ENCODE measurements around the gene CYP3A4.

The CYP3A4 gene

DNA sequence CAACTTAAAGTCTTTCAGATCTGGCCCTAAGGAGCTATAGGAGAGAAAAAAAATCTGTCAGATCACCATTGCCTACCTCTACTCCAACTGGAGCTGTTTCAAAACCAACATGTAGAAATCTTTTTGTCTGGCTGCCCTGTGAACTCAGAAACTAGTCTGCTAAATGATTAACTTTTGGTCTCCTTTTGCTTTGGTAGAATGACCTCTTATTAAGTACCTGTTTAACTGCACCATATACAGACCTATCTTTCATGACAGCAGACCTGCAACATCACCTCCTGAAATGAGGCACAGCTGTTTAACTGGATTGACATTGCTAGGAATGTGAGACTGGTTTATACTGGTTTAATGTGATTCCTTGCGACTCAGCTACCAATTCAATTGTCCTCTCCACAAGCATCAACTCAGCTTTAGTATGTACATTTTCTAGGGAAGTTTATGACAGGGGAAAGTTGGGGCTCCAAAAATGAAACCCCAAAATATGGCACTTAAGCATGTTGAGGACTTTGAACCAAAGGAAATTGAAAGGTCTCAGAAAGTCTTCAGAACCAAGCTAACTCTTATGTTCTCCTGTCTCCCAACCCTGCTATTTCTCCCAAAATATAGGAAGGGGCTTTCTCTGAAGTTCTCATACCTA, 45.7 kb upstream of the CYP3A4 start:
- TF ChIP-seq EZH2phosphoT487 (IDR thresholded peaks at IDR 0.05; ENCODE audit: borderline replicate concordance, low read length): no peak
- TF ChIP-seq, protein P1, sequence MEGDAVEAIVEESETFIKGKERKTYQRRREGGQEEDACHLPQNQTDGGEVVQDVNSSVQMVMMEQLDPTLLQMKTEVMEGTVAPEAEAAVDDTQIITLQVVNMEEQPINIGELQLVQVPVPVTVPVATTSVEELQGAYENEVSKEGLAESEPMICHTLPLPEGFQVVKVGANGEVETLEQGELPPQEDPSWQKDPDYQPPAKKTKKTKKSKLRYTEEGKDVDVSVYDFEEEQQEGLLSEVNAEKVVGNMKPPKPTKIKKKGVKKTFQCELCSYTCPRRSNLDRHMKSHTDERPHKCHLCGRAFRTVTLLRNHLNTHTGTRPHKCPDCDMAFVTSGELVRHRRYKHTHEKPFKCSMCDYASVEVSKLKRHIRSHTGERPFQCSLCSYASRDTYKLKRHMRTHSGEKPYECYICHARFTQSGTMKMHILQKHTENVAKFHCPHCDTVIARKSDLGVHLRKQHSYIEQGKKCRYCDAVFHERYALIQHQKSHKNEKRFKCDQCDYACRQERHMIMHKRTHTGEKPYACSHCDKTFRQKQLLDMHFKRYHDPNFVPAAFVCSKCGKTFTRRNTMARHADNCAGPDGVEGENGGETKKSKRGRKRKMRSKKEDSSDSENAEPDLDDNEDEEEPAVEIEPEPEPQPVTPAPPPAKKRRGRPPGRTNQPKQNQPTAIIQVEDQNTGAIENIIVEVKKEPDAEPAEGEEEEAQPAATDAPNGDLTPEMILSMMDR (IDR thresholded peaks at IDR 0.05; ENCODE audit: low read depth, low read length, poor library complexity, severe bottlenecking): no peak
- Histone ChIP-seq H3K27ac (ENCODE audit: low read depth, low read length) (no peak overlapping the region), H4K20me1 (ENCODE audit: control insufficient read depth, insufficient read depth, low read depth, low read length) (no peaks in the 10 kb centered on the region), H3K4me2 (ENCODE audit: low read length) (no peak overlapping the region), H3K4me1 (ENCODE audit: control insufficient read depth, low read length) (no peaks in the 10 kb centered on the region), H3K79me2 (ENCODE audit: control insufficient read depth, low read length) (no peaks in the 10 kb centered on the region), H3K36me3 (ENCODE audit: control insufficient read depth, low read length) (no peaks in the 10 kb centered on the region), H3F3A (ENCODE audit: control insufficient read depth, insufficient read depth) (no peaks in the 10 kb centered on the region), H3K27me3 (ENCODE audit: control insufficient read depth, low read length) (peaks cover 11% of the 10 kb centered on the region; the same call in 1 of the 2 replicates), H3K9me2 (replicated peaks; ENCODE audit: control insufficient read depth, low read length) (no peaks in the 10 kb centered on the region), H3K9me3 (ENCODE audit: control insufficient read depth, insufficient read depth, low read length) (no peaks in the 10 kb centered on the region), H3K4me3 (ENCODE audit: low read length) (no peak overlapping the region)

GRCh38 chr7:99828811-99829210, 44.8 kb upstream of the CYP3A4 start:
- no peaks in the 10 kb centered on the region for H4K20me1 ChIP-seq (ENCODE audit: control insufficient read depth, insufficient read depth, low read depth, low read length)

DNA sequence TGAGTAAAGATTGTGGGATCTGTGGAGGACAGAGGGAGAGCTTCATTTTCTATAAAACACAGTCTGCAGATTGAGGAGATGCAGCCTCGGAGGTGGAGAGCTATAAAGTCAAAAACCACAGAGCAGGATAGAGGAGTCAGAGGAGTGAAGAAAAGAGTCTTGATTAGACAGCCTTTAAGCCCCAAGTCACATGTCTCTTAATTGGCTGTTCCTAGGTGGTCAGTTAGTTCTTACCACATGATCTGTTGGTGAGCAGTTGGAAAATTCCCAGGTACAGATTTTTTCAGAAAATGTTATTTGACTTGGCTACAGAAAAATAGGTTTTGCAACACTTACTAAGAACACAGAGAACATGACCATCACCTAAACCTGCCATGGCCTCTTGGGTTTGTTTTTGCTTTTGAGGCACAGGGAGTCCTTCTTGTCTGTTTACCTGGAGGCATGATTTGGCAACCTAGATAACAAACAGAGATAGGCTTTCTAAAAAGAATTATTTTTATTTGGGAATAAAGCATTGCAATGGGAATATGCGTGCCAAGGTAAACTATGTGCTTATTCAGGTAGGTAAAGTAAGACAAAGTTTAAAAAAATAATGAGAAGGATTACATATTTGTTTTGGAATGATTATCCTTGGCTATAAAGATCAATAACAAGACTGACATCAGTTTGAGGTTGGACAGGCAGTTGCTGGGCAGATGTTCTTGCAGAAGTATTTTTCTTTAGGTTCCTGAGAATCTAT, 43.2 kb upstream of the CYP3A4 start:
- Histone ChIP-seq H3K79me2 (ENCODE audit: control insufficient read depth, low read length) (no peaks in the 10 kb centered on the region), H3K9me2 (replicated peaks; ENCODE audit: control insufficient read depth, low read length) (no peaks in the 10 kb centered on the region), H3K27me3 (ENCODE audit: control insufficient read depth, low read length) (peaks cover 9% of the 10 kb centered on the region; the same call in 1 of the 2 replicates), H3K4me3 (ENCODE audit: low read length) (no peak overlapping the region), H3K4me2 (ENCODE audit: low read length) (no peak overlapping the region), H3K4me1 (ENCODE audit: control insufficient read depth, low read length) (no peaks in the 10 kb centered on the region), H3K9me3 (ENCODE audit: control insufficient read depth, insufficient read depth, low read length) (no peaks in the 10 kb centered on the region), H3F3A (ENCODE audit: control insufficient read depth, insufficient read depth) (no peaks in the 10 kb centered on the region), H3K27ac (ENCODE audit: low read depth, low read length) (no peak overlapping the region), H3K36me3 (ENCODE audit: control insufficient read depth, low read length) (no peaks in the 10 kb centered on the region), H4K20me1 (ENCODE audit: control insufficient read depth, insufficient read depth, low read depth, low read length) (no peaks in the 10 kb centered on the region)
- TF ChIP-seq EZH2phosphoT487 (IDR thresholded peaks at IDR 0.05; ENCODE audit: borderline replicate concordance, low read length): no peak
- TF ChIP-seq, protein P1 (IDR thresholded peaks at IDR 0.05; ENCODE audit: low read depth, low read length, poor library complexity, severe bottlenecking): no peak

More at GRCh38 chr7:99828811-99829210, 44.8 kb upstream of the CYP3A4 start:
- H3K4me2 ChIP-seq (ENCODE audit: low read length): no peak overlapping the region
- H3K9me3 ChIP-seq (ENCODE audit: control insufficient read depth, insufficient read depth, low read length): no peaks in the 10 kb centered on the region
- no peaks in the 10 kb centered on the region for H3K9me2 ChIP-seq (replicated peaks; ENCODE audit: control insufficient read depth, low read length)
- H3K79me2 ChIP-seq (ENCODE audit: control insufficient read depth, low read length): no peaks in the 10 kb centered on the region
- H3F3A ChIP-seq (ENCODE audit: control insufficient read depth, insufficient read depth): no peaks in the 10 kb centered on the region
- H3K27me3 ChIP-seq (ENCODE audit: control insufficient read depth, low read length): peaks cover 11% of the 10 kb centered on the region; the same call in 1 of the 2 replicates
- H3K27ac ChIP-seq (ENCODE audit: low read depth, low read length): no peak overlapping the region
- H3K36me3 ChIP-seq (ENCODE audit: control insufficient read depth, low read length): no peaks in the 10 kb centered on the region
- no peak overlapping the region for H3K4me3 ChIP-seq (ENCODE audit: low read length)
- no peaks in the 10 kb centered on the region for H3K4me1 ChIP-seq (ENCODE audit: control insufficient read depth, low read length)
- no peak for TF ChIP-seq EZH2phosphoT487 (IDR thresholded peaks at IDR 0.05; ENCODE audit: borderline replicate concordance, low read length)
- TF ChIP-seq, protein P1 (IDR thresholded peaks at IDR 0.05; ENCODE audit: low read depth, low read length, poor library complexity, severe bottlenecking): no peak
